GM19467 (cell line): ENCODE data around the gene FBXW8.

Experiments used
- ATAC-seq: cut with Tn5 transposase; IDR thresholded peaks from one replicate; pipeline ENCODE4 v1.9.1; 2021; ENCODE audit warnings: mild to moderate bottlenecking, moderate library complexity; ENCODE audit not compliant: unreplicated experiment

The FBXW8 gene

GRCh38 chr12:116954710-116955381 lies 44.1 kb downstream of the FBXW8 start:
- no peak for ATAC-seq

DNA sequence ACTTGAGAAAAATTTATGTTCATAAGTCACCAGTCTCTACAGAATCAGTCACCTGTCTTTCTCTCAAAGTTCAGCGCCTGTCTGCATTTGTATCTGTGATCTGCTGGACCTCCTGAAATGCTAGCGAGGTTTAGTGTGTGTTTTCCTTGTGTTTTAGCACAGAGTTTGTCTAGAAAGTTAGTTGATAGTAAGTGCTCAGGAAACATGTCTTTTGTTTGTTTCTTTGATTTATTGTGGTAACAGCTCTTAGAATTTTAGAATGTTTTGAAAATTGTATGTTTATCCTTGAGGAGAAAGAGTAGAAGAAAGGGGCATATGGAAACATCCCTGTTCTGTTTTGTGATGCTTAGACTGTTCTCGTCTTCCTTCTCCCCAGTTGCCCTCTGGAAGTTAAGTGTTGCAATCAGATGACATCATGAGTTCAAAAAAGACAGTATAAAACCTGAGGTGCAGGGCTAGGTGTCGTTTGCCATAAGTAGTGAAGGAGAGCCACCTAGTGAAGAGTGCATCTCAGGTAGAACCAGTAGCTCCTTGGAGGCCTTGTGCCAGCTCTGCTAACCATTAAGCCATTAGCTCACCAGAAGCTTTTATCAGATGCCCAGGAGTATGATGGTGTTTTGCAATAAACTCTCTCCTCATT lies 44.8 kb downstream of the FBXW8 start:
- no peak for ATAC-seq

GRCh38 chr12:116958402-116959197 lies 47.9 kb downstream of the FBXW8 start:
- no peak for ATAC-seq

GRCh38 chr12:116959198-116959460 lies 48.4 kb downstream of the FBXW8 start:
- ATAC-seq: no peak

DNA sequence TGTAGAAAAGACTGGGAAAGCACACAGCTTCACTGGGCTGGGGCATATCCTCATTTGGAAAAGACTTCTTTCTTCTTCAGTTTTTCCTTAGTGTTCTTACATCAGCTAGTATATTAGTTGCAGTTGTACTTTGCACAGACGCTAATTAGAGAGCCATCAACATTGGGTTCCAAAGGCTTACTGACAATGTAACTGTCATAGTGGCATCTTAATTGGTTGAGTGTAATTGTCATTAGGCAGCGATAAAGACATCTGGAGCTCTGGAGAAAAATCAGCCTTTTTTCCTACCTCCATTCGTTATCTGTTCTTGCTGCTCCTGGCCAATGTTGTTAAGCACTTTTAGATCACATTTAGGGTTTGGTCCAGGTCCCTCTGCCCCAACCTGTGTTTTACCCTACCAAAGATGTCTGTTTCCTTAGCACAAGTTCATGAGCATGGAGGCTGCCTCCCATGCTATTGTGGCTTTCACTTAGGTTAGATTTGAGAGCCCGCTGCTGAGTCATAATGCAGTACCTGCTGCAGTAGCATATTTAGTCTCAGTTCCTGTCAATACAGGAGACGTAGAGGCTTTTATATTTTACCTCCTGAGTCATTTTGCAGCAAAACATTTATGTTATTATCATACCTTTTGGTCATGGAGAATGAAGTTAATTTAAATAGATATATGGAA lies 49.2 kb downstream of the FBXW8 start:
- ATAC-seq: peak; percentile 92

- ATAC-seq: no peak
These were observed 51.4 kb downstream of the FBXW8 start for GRCh38 chr12:116962197-116962596.

- ATAC-seq: no peak
These were observed 52.1 kb downstream of the FBXW8 start for GRCh38 chr12:116962783-116963356.

DNA sequence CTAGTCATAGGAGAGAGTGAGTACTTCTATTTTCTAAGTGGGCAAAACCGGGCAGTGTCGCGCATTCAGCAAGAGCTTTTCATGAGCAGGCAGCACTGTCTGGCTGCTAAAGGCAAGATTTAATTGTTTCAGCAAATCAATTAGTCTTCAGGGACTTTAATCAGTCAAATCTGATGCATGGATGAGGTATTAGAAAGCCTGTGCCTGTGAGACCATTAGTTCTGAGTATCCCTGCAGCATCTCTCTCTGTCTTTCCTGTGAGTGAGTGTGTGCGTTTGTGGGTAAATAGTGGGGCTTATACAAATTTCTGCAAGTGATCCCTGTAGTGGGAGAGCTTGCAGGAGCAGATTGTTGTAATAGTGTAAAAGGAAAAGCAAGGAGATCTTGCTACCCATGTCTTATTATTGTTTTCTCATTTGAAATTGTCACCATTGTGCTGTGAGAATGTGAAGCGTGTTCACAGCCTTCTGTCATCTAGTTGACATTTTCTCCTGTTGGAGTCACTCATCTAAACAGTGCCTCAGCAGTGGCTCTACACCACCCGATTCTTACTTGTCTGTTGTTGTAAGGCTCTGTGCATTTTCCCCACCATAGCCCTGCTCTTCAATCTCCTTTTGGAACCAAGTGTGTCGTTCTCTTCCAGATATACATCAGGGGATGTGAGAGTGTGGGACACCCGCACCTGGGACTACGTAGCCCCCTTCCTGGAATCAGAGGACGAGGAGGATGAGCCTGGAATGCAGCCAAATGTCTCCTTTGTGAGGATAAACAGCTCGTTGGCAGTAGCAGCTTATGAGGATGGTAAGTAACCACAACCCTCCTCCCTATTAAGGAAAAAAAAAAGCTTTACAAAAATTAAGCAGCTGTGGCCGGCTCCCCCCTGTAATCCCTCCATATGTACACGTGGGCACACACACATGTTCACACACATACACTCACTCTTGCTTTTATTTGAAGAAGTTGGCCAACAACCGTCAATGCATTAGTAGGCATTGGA lies 53.6 kb downstream of the FBXW8 start:
- no peak for ATAC-seq

- no peak for ATAC-seq
These were observed 58.2 kb downstream of the FBXW8 start for GRCh38 chr12:116968986-116969385.

DNA sequence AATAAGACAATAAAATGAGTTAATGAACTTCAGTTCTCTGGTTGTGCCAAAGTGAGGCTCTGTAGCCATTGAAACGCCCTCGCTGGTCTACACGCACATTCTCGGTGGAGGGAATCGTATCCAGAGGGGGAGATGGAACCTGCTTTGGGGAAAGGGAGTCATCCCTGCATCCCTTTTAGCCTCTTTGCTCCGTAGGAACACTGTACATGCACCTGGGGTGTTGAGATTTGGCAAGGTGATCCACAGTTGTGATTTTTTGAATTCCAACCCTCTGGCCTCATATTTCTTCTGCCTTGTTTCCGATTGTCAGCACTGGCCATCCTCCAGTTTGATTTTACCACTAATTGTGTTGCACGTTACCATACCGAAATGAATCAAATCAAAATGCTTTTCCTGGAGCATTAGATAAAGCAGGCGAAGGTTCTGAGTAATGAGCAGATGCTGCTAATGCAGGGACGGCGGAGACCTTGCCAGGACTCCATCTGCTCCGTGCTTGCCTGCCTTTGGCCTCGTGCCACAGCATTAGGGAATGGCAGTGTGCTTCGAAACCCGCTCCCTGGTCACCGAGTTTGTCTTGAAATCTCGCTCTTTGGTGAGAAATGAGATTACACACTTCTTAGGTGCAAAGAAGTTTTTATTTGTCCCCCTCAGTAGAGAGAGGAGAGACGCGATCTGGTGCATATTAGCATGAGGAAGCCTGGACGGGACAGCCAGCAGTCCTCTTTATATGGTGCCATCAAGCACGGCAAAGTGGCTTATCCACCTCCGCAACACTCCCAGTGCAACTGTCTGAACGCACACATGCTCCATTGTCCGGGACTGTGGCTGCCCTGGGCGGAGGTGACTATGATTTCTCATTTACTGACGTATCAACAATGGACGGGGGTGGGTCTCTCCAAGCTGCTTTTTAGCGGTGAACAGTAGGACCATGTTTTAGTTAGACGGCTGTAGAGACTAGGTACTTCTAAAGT lies 59.1 kb downstream of the FBXW8 start:
- no peak for ATAC-seq

DNA sequence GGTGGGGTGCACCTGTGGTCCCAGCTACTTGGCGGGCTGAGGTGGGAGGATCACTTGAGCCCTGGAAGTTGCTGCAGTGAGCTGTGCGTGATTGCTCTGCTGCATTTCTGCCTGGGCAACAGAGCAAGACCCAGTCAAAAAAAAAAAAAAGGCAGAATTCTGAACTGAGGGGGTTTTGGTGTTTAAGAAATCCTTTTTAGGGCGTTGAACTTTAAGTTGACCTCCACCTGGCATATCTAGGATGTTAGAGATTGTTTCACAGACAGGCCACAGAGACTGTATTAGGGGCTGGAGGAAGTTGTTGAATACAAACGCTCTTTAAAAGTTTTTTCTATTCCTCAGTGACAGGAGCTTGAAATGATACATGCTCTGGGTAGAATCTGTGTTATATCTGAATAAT lies 60.5 kb downstream of the FBXW8 start:
- ATAC-seq: no peak

- no peak for ATAC-seq
These were observed 65.1 kb downstream of the FBXW8 start for GRCh38 chr12:116975779-116976393.

DNA sequence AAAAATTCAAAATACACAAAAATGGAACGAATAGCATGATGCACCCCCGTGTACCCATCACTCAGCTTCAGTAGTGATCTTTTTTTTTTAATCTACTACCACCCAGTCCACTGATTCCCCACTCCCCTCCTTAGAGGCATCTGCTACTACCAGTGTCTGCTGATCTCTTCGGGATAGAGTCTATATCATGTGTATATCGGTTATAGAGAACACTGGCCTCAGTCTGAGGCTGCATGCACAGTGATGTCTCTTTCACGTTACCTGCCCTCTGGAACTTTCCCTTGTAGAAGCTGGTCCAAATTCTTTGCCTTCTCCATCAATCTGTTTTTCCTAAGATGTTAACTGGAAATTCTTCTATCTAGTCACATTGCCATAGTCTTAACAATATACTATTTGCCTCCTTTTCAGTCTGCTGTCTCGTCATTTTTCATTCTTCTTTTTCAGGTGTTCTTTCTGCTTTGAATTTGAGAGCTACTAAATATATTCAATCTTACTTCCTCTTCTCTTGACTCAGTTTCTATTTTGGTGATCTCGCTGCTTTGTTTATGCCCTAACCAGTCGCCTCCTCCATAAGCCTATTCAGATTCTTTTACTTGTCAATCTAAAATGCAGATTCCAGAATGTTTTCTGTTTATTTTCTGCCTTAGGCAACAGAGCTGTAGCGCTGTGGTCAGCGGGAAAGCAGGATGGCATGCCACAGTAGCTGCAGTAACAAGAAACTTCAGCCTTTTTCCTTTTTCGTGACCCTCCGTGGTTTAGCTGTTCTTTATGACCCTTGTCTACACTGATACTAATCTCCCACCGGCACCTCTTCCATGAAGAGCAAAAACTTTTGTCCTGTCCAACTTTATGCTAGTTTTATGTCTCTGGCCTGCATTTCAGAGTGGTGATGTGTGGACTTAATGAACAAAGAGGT lies 67.0 kb downstream of the FBXW8 start:
- ATAC-seq: no peak

- no peak for ATAC-seq
These were observed 68.2 kb downstream of the FBXW8 start for GRCh38 chr12:116978791-116979508.

DNA sequence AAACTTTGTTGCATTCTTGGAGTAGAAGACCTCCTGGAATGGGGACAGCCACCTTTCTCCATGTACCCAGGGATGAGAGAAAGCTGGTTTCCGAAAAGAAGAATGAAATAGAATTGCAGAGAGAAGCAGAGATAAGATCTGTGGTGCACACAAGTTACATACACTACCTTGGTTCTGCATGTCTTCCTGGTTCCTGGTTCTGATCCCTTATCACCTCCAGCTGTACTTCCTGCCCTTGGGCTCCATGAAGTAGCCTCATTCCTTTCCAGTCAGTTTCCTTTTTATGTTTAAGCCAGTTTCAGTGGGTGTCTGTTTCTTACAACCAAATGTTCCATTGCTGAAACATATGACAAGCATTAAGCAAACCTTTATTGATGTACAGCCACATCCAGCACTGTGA lies 69.3 kb downstream of the FBXW8 start:
- no peak for ATAC-seq

- no peak for ATAC-seq
These were observed 72.2 kb downstream of the FBXW8 start for GRCh38 chr12:116982791-116983411.
